ENCODE data around the gene ZC3H12A. TPM values are rescaled to one million over a fixed set of nuclear protein-coding genes. Genes with fewer than 3 reads are reported as not detected.

The ZC3H12A gene
- polyA plus RNA-seq, 3 donors = 5.2 to 155 (median 5.8) TPM

GRCh38 chr1:37479255-37480124 lies 5.1 kb downstream of the ZC3H12A start:
- DNase-seq = peak; percentile 94 to 99 (median 95)
- Mint-ChIP-seq H3K27ac (peak overlapping the region; percentile 95 to 99 (median 98)), H3K36me3 (peaks cover 59 to 64% of the 10 kb centered on the region in 2 donors), H3K27me3 (ENCODE audit: low read depth in 3 of 3) (no peaks in the 10 kb centered on the region), H3K4me3 (peak overlapping the region; percentile 86 to 91), H3K9me3 (no peaks in the 10 kb centered on the region), H3K4me1 (peaks cover 61% of the 10 kb centered on the region)
- H3K79me2 ChIP-seq (ENCODE audit: insufficient read depth, low read length) = peaks cover 68% of the 10 kb centered on the region
- H3K36me3 ChIP-seq (replicated peaks in 1 of 2; ENCODE audit: control insufficient read depth in 1 of 2, insufficient read depth in 2 of 2, low read length in 2 of 2) = peaks cover 49 to 54% of the 10 kb centered on the region in 2 donors
- WGBS (ENCODE audit: insufficient coverage) = 1% methylated on average over 8 of the region's 22 CpGs
- TF ChIP-seq CTCF (IDR thresholded peaks at IDR 0.05) = no peak
- peaks cover 86% of the 10 kb centered on the region for H4K20me1 ChIP-seq (ENCODE audit: insufficient read depth, low read length)
- peak overlapping the region; percentile 77 for H3K9ac ChIP-seq (ENCODE audit: insufficient read depth, low read length, poor library complexity, severe bottlenecking)
- no peak overlapping the region for H2AFZ ChIP-seq (ENCODE audit: insufficient read depth, low read depth, low read length, poor library complexity, severe bottlenecking)
- H3K27ac ChIP-seq (ENCODE audit: low read depth in 1 of 2, low read length in 2 of 2) = peak overlapping the region; percentile 96 to 99
- H3K4me2 ChIP-seq (replicated peaks; ENCODE audit: extremely low read depth, low read length, poor library complexity, severe bottlenecking) = peak overlapping the region; percentile 98
- peak overlapping the region; percentile 25 to 98 (median 46) for H3K4me3 ChIP-seq (replicated peaks in 1 of 3; ENCODE audit: low read depth in 2 of 3, low read length in 3 of 3)
- no peaks in the 10 kb centered on the region for H3K27me3 ChIP-seq (ENCODE audit: control insufficient read depth in 2 of 2, insufficient read depth in 2 of 2, low read length in 2 of 2)
- intact Hi-C loops (cut with micrococcal nuclease) = loop anchor here in 1 of 2 donors (10.0 kb wide), 1 partner anchor 1175 kb away; the partner anchor contains the start of gene SH3D21
- peaks cover 58 to 67% of the 10 kb centered on the region in 2 donors for H3K4me1 ChIP-seq (ENCODE audit: control insufficient read depth in 1 of 2, insufficient read depth in 2 of 2, low read length in 2 of 2)
- H3K9me3 ChIP-seq (replicated peaks in 1 of 2; ENCODE audit: control insufficient read depth in 1 of 2, insufficient read depth in 1 of 2, low read length in 2 of 2) = no peaks in the 10 kb centered on the region

GRCh38 chr1:37480125-37480466 lies 5.7 kb downstream of the ZC3H12A start:
- Histone ChIP-seq H3K27me3 (ENCODE audit: control insufficient read depth in 2 of 2, insufficient read depth in 2 of 2, low read length in 2 of 2) (no peaks in the 10 kb centered on the region), H3K9ac (ENCODE audit: insufficient read depth, low read length, poor library complexity, severe bottlenecking) (peak overlapping the region; percentile 77), H3K4me3 (replicated peaks in 1 of 3; ENCODE audit: low read depth in 2 of 3, low read length in 3 of 3) (peak overlapping the region in 2 of 3 experiments; percentile 46 to 98), H3K9me3 (replicated peaks in 1 of 2; ENCODE audit: control insufficient read depth in 1 of 2, insufficient read depth in 1 of 2, low read length in 2 of 2) (no peaks in the 10 kb centered on the region), H4K20me1 (ENCODE audit: insufficient read depth, low read length) (peaks cover 83% of the 10 kb centered on the region), H3K36me3 (replicated peaks in 1 of 2; ENCODE audit: control insufficient read depth in 1 of 2, insufficient read depth in 2 of 2, low read length in 2 of 2) (peaks cover 55 to 57% of the 10 kb centered on the region in 2 donors), H3K4me2 (replicated peaks; ENCODE audit: extremely low read depth, low read length, poor library complexity, severe bottlenecking) (peak overlapping the region; percentile 98), H3K4me1 (ENCODE audit: control insufficient read depth in 1 of 2, insufficient read depth in 2 of 2, low read length in 2 of 2) (peaks cover 56 to 67% of the 10 kb centered on the region in 2 donors), H3K27ac (ENCODE audit: low read depth in 1 of 2, low read length in 2 of 2) (peak overlapping the region; percentile 96 to 99), H3K79me2 (ENCODE audit: insufficient read depth, low read length) (peaks cover 62% of the 10 kb centered on the region), H2AFZ (ENCODE audit: insufficient read depth, low read depth, low read length, poor library complexity, severe bottlenecking) (no peak overlapping the region)
- Mint-ChIP-seq H3K4me3 (peak overlapping the region; percentile 27 to 91), H3K4me1 (peaks cover 58% of the 10 kb centered on the region), H3K27me3 (ENCODE audit: low read depth in 3 of 3) (no peaks in the 10 kb centered on the region), H3K9me3 (no peaks in the 10 kb centered on the region), H3K36me3 (peaks cover 61 to 65% of the 10 kb centered on the region in 2 donors), H3K27ac (peak overlapping the region; percentile 95 to 99 (median 98))
- WGBS (ENCODE audit: insufficient coverage) = 61% methylated on average over 3 of the region's 5 CpGs
- TF ChIP-seq CTCF (IDR thresholded peaks at IDR 0.05) = no peak
- intact Hi-C loops (cut with micrococcal nuclease) = no loop called here
- no peak for DNase-seq

Measured in CD14-positive monocyte (primary cell).